HuH-7.5 (cell line): ENCODE results near the gene SNCG.
"Not testable (repeated sequence)": the region's sequence is repeated elsewhere in the genome, so short reads cannot be mapped to it uniquely, and the experiment has no call there.

ENCODE experiments used
- DNase-seq: peaks from one replicate; pipeline ENCODE4 v3.0.0; 2011; ENCODE audit warnings: low spot score

Gene SNCG

GRCh38 chr10:86978457-86978856 is 20.1 kb downstream of the SNCG start:
- DNase-seq: not testable (repeated sequence)

GRCh38 chr10:86979296-86979818 is 21.0 kb downstream of the SNCG start:
- no peak for DNase-seq

GRCh38 chr10:86979977-86980448 is 21.6 kb downstream of the SNCG start:
- DNase-seq: no peak

- DNase-seq: not testable (repeated sequence)
Measured at GRCh38 chr10:86981020-86981419, 22.6 kb downstream of the SNCG start.

- no peak for DNase-seq
Measured at GRCh38 chr10:86981716-86982115, 23.3 kb downstream of the SNCG start.

- not testable (repeated sequence) for DNase-seq
Measured at GRCh38 chr10:86984498-86984897, 26.1 kb downstream of the SNCG start.

GRCh38 chr10:86988520-86988919 is 30.1 kb downstream of the SNCG start:
- DNase-seq: no peak

- not testable (repeated sequence) for DNase-seq
Measured at GRCh38 chr10:86991362-86991761, 33.0 kb downstream of the SNCG start.

GRCh38 chr10:86992456-86992855 is 34.1 kb downstream of the SNCG start:
- DNase-seq: no peak

- DNase-seq: no peak
Measured at GRCh38 chr10:86992929-86993328, 34.5 kb downstream of the SNCG start.

GRCh38 chr10:86999802-87000403 is 41.5 kb downstream of the SNCG start:
- DNase-seq: not testable (repeated sequence)

GRCh38 chr10:87000491-87000890 is 42.1 kb downstream of the SNCG start:
- DNase-seq: no peak

- DNase-seq: not testable (repeated sequence)
Measured at GRCh38 chr10:87007124-87007523, 48.7 kb downstream of the SNCG start.

- DNase-seq: not testable (repeated sequence)
Measured at GRCh38 chr10:87007674-87008073, 49.3 kb downstream of the SNCG start.

GRCh38 chr10:87008303-87008702 is 49.9 kb downstream of the SNCG start:
- DNase-seq: not testable (repeated sequence)

- not testable (repeated sequence) for DNase-seq
Measured at GRCh38 chr10:87009134-87009696, 50.8 kb downstream of the SNCG start.
